Liver (tissue), 9 donors: ENCODE results near the gene MIPEP. TPM values are rescaled to one million over a fixed set of nuclear protein-coding genes. Genes with fewer than 3 reads are reported as not detected.

Experiments used
- DNase-seq: peaks from one replicate; pipeline ENCODE4 v3.0.0-alpha.2; 2017; ENCODE audit warnings: low spot score
- H3K27ac ChIP-seq, 2 donors: one replicate each; pipeline ENCODE4 v1.7.0; 2013; ENCODE audit warnings: inconsistent platforms in 2 of 2, low read length in 2 of 2, control low read depth in 1 of 2, low read depth in 1 of 2, mild to moderate bottlenecking in 1 of 2
- H3K27me3 ChIP-seq, 4 donors: one replicate each; pipeline versions ENCODE4 v1.6.1 to v1.7.0; 2013; ENCODE audit warnings: low read length in 3 of 4, inconsistent platforms in 1 of 4, mild to moderate bottlenecking in 1 of 4, moderate library complexity in 1 of 4; ENCODE audit not compliant: control insufficient read depth in 4 of 4, insufficient read depth in 4 of 4
- H3K36me3 ChIP-seq, 4 donors: one replicate each; pipeline versions ENCODE4 v1.6.1 to v1.7.0; 2013; ENCODE audit warnings: low read length in 3 of 4, mild to moderate bottlenecking in 3 of 4, low read depth in 1 of 4, moderate library complexity in 1 of 4; ENCODE audit not compliant: control insufficient read depth in 4 of 4, insufficient read depth in 3 of 4
- H3K4me1 ChIP-seq, 4 donors: one replicate each; pipeline versions ENCODE4 v1.6.1 to v1.7.0; 2013; ENCODE audit warnings: low read length in 3 of 4, mild to moderate bottlenecking in 3 of 4, moderate library complexity in 1 of 4; ENCODE audit not compliant: control insufficient read depth in 4 of 4, insufficient read depth in 4 of 4
- H3K4me3 ChIP-seq, 3 donors: one replicate each; pipeline versions ENCODE4 v1.6.1 to v1.7.0; 2013; ENCODE audit warnings: low read length in 3 of 3, control low read depth in 1 of 3, low read depth in 1 of 3, mild to moderate bottlenecking in 1 of 3
- H3K9ac ChIP-seq, 2 donors: one replicate each; pipeline ENCODE4 v1.7.0; 2013; ENCODE audit warnings: low read length in 2 of 2, mild to moderate bottlenecking in 2 of 2, moderate library complexity in 2 of 2, control low read depth in 1 of 2, low read depth in 1 of 2
- H3K9me3 ChIP-seq, 4 donors: one replicate each; pipeline versions ENCODE4 v1.6.1 to v1.7.0; 2013; ENCODE audit warnings: low read length in 3 of 4; ENCODE audit not compliant: control insufficient read depth in 4 of 4
- ATF3 ChIP-seq: IDR thresholded peaks from 2 replicates; pipeline ENCODE4 v1.6.1; 2016; ENCODE audit warnings: antibody characterized with exemption
- EGR1 ChIP-seq, 2 donors: IDR thresholded peaks; 2 replicates each; pipeline ENCODE4 v1.6.1; 2016 to 2018; ENCODE audit warnings: antibody characterized with exemption in 2 of 2, low read depth in 2 of 2
- FOXA1 ChIP-seq: IDR thresholded peaks from 2 replicates; pipeline ENCODE4 v1.6.1; 2016; ENCODE audit warnings: antibody characterized with exemption
- HNF4A ChIP-seq, 2 donors: conservative IDR thresholded peaks; 2 replicates each; pipeline ENCODE4 v1.6.1; 2016; ENCODE audit warnings: antibody characterized with exemption in 2 of 2, mild to moderate bottlenecking in 2 of 2
- HNF4G ChIP-seq: IDR thresholded peaks from 2 replicates; pipeline ENCODE4 v1.6.1; 2016; ENCODE audit warnings: antibody characterized with exemption
- JUND ChIP-seq, 2 donors: IDR thresholded peaks; 2 replicates each; pipeline ENCODE4 v1.6.1; 2016; ENCODE audit warnings: antibody characterized with exemption in 2 of 2
- NR2F2 ChIP-seq: IDR thresholded peaks from 2 replicates; pipeline ENCODE4 v1.6.1; 2016; ENCODE audit warnings: antibody characterized with exemption
- RAD21 ChIP-seq, 2 donors: IDR thresholded peaks; 2 replicates each; pipeline ENCODE4 v1.6.1; 2016; ENCODE audit warnings: antibody characterized with exemption in 2 of 2, mild to moderate bottlenecking in 2 of 2
- RXRA ChIP-seq, 2 donors: IDR thresholded peaks; 2 replicates each; pipeline ENCODE4 v1.6.1; 2017 to 2018; ENCODE audit warnings: antibody characterized with exemption in 2 of 2, mild to moderate bottlenecking in 1 of 2
- TAF1 ChIP-seq: conservative IDR thresholded peaks from 2 replicates; pipeline ENCODE4 v1.6.1; 2016; ENCODE audit warnings: antibody characterized with exemption, mild to moderate bottlenecking
- YY1 ChIP-seq: IDR thresholded peaks from 2 replicates; pipeline ENCODE4 v1.6.1; 2016; ENCODE audit warnings: antibody characterized with exemption, mild to moderate bottlenecking
- WGBS: extraction: QIAGEN DNeasy Blood & Tissue Kit; methylation state at CpG from one replicate; pipeline ENCODE4 v1.1.7; 2013; 5-methylcytosine and 5-hydroxymethylcytosine counted together
- polyA plus RNA-seq, 2 donors: library from polyadenylated mRNA; stranded (reverse) in 1 of 2; unstranded in 1 of 2; fragments of 200-250 nt in 1 of 2; fragments of >200 nt in 1 of 2; fragmentation: Nextera tagmentation in 1 of 2; extraction: Ambion mirVana in 1 of 2; gene quantifications; one replicate each; pipeline versions ENCODE4 v1.2.1 to v1.2.3, GENCODE V29; 2013 to 2015
- total RNA-seq, 2 donors: library from RNA; depleted of rRNA; stranded (reverse); fragments of >200 nt; gene quantifications; one replicate each; pipeline ENCODE4 v1.2.3, GENCODE V29; 2014
- TF ChIP-seq, protein P1 (sequence below): IDR thresholded peaks from 2 replicates; pipeline ENCODE4 v1.6.1; 2016; ENCODE audit warnings: antibody characterized with exemption, mild to moderate bottlenecking
- TF ChIP-seq, protein P2 (sequence below): fragments of 150-350 bp; IDR thresholded peaks from 2 replicates; pipeline ENCODE4 v1.5.1; 2017; ENCODE audit warnings: improper control_type of control experiment, low read depth, low read length; ENCODE audit not compliant: missing input control
- TF ChIP-seq, protein P3 (sequence below): IDR thresholded peaks from 2 replicates; pipeline ENCODE4 v1.6.1; 2016; ENCODE audit warnings: antibody characterized with exemption
- donor health status: healthy.
- donor health status: healthy.
- donor health status: healthy.
- donor health status: healthy.
- donor health status: healthy.

Gene MIPEP
- total and polyA plus RNA-seq, 4 donors = 7.4 to 11.7 (median 10.2) TPM

- Histone ChIP-seq H3K4me3 (no peak overlapping the region), H3K36me3 (peaks cover 0 to 1% (median 0%) of the 10 kb centered on the region in 4 donors), H3K9ac (no peak overlapping the region), H3K27ac (no peak overlapping the region), H3K27me3 (no peaks in the 10 kb centered on the region), H3K4me1 (no peaks in the 10 kb centered on the region), H3K9me3 (no peaks in the 10 kb centered on the region)
- TF ChIP-seq HNF4A (conservative IDR thresholded peaks at IDR 0.05) = no peak
- no peak for TF ChIP-seq NR2F2
- TF ChIP-seq TAF1 = no peak
- no peak for TF ChIP-seq JUND (IDR thresholded peaks at IDR 0.05)
- TF ChIP-seq, protein P1, sequence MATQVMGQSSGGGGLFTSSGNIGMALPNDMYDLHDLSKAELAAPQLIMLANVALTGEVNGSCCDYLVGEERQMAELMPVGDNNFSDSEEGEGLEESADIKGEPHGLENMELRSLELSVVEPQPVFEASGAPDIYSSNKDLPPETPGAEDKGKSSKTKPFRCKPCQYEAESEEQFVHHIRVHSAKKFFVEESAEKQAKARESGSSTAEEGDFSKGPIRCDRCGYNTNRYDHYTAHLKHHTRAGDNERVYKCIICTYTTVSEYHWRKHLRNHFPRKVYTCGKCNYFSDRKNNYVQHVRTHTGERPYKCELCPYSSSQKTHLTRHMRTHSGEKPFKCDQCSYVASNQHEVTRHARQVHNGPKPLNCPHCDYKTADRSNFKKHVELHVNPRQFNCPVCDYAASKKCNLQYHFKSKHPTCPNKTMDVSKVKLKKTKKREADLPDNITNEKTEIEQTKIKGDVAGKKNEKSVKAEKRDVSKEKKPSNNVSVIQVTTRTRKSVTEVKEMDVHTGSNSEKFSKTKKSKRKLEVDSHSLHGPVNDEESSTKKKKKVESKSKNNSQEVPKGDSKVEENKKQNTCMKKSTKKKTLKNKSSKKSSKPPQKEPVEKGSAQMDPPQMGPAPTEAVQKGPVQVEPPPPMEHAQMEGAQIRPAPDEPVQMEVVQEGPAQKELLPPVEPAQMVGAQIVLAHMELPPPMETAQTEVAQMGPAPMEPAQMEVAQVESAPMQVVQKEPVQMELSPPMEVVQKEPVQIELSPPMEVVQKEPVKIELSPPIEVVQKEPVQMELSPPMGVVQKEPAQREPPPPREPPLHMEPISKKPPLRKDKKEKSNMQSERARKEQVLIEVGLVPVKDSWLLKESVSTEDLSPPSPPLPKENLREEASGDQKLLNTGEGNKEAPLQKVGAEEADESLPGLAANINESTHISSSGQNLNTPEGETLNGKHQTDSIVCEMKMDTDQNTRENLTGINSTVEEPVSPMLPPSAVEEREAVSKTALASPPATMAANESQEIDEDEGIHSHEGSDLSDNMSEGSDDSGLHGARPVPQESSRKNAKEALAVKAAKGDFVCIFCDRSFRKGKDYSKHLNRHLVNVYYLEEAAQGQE = no peak
- TF ChIP-seq FOXA1 = no peak
- no peak for TF ChIP-seq YY1
- TF ChIP-seq HNF4G = no peak
- no peak for DNase-seq
- 90% methylated on average over 3 of the region's 3 CpGs for WGBS
These were observed 33.8 kb downstream of the MIPEP start for GRCh38 chr13:23855360-23855759.

- WGBS = 49% methylated on average over 2 of the region's 2 CpGs
These were observed 36.8 kb downstream of the MIPEP start for GRCh38 chr13:23852351-23852750.

More at GRCh38 chr13:23852351-23852750, 36.8 kb downstream of the MIPEP start:
- Histone ChIP-seq H3K9ac (no peak overlapping the region), H3K4me3 (no peak overlapping the region), H3K27me3 (no peaks in the 10 kb centered on the region), H3K9me3 (no peaks in the 10 kb centered on the region), H3K27ac (no peak overlapping the region), H3K4me1 (no peaks in the 10 kb centered on the region), H3K36me3 (peaks cover 0 to 1% (median 0%) of the 10 kb centered on the region in 4 donors)
- TF ChIP-seq HNF4G (no peak), RAD21 (IDR thresholded peaks at IDR 0.05) (no peak), NR2F2 (no peak), JUND (IDR thresholded peaks at IDR 0.05) (no peak), EGR1 (IDR thresholded peaks at IDR 0.05; ENCODE audit: low read depth in 2 of 2) (no peak), RXRA (IDR thresholded peaks at IDR 0.05) (no peak), ATF3 (no peak)
- TF ChIP-seq, protein P2, sequence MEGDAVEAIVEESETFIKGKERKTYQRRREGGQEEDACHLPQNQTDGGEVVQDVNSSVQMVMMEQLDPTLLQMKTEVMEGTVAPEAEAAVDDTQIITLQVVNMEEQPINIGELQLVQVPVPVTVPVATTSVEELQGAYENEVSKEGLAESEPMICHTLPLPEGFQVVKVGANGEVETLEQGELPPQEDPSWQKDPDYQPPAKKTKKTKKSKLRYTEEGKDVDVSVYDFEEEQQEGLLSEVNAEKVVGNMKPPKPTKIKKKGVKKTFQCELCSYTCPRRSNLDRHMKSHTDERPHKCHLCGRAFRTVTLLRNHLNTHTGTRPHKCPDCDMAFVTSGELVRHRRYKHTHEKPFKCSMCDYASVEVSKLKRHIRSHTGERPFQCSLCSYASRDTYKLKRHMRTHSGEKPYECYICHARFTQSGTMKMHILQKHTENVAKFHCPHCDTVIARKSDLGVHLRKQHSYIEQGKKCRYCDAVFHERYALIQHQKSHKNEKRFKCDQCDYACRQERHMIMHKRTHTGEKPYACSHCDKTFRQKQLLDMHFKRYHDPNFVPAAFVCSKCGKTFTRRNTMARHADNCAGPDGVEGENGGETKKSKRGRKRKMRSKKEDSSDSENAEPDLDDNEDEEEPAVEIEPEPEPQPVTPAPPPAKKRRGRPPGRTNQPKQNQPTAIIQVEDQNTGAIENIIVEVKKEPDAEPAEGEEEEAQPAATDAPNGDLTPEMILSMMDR = no peak
- TF ChIP-seq, protein P3, sequence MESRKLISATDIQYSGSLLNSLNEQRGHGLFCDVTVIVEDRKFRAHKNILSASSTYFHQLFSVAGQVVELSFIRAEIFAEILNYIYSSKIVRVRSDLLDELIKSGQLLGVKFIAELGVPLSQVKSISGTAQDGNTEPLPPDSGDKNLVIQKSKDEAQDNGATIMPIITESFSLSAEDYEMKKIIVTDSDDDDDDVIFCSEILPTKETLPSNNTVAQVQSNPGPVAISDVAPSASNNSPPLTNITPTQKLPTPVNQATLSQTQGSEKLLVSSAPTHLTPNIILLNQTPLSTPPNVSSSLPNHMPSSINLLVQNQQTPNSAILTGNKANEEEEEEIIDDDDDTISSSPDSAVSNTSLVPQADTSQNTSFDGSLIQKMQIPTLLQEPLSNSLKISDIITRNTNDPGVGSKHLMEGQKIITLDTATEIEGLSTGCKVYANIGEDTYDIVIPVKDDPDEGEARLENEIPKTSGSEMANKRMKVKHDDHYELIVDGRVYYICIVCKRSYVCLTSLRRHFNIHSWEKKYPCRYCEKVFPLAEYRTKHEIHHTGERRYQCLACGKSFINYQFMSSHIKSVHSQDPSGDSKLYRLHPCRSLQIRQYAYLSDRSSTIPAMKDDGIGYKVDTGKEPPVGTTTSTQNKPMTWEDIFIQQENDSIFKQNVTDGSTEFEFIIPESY = no peak
- no peak for DNase-seq
